Measurements from ENCODE around the gene MED20. TPM values are rescaled to one million over a fixed set of nuclear protein-coding genes. Genes with fewer than 3 reads are reported as not detected.
A peak's percentile ranks its signal among the peaks of the same experiment; 100 is the strongest.

Gene MED20
- total RNA-seq, 1 donor from 2014 or later: 34.8 TPM

- Mint-ChIP-seq H3K4me3 (no peak overlapping the region), H3K9me3 (no peaks in the 10 kb centered on the region), H3K27me3 (ENCODE audit: low read depth) (no peaks in the 10 kb centered on the region), H3K4me1 (no peaks in the 10 kb centered on the region), H3K36me3 (ENCODE audit: low read depth) (no peaks in the 10 kb centered on the region), H3K27ac (ENCODE audit: unreplicated experiment) (no peak overlapping the region)
- no peak for TF ChIP-seq CTCF (conservative IDR thresholded peaks at IDR 0.05)
- DNase-seq (ENCODE audit: low read depth, low spot score): no peak
Measured at GRCh38 chr6:41958022-41958856, 37.3 kb upstream of the MED20 start.

DNA sequence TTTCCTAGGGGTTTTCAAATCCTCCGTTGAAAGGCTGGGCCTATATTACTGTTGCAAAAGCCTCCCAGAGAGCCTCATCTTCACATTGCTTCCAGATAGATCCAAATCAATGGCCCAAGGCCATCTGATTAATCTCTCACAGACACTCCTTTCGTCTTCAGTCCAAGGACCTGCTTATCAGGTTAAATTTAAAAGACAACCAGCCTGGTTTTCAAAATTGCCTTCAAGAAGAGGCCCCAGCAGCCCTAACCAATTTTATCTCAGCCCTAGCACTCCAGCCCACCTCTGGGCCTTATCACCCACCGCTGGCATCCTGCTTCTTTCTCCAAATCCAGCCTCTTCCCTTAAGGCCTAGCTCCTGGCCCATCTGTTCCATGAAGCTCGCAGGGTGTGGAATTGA, 36.2 kb upstream of the MED20 start:
- no peak for TF ChIP-seq CTCF (conservative IDR thresholded peaks at IDR 0.05)
- Mint-ChIP-seq H3K27me3 (ENCODE audit: low read depth) (no peaks in the 10 kb centered on the region), H3K27ac (ENCODE audit: unreplicated experiment) (peak overlapping the region; percentile 78), H3K4me3 (no peak overlapping the region), H3K9me3 (no peaks in the 10 kb centered on the region), H3K36me3 (ENCODE audit: low read depth) (no peaks in the 10 kb centered on the region), H3K4me1 (no peaks in the 10 kb centered on the region)
- no peak for DNase-seq (ENCODE audit: low read depth, low spot score)

- Mint-ChIP-seq H3K36me3 (ENCODE audit: low read depth) (no peaks in the 10 kb centered on the region), H3K4me3 (no peak overlapping the region), H3K27ac (ENCODE audit: unreplicated experiment) (no peak overlapping the region), H3K27me3 (ENCODE audit: low read depth) (no peaks in the 10 kb centered on the region), H3K9me3 (no peaks in the 10 kb centered on the region), H3K4me1 (no peaks in the 10 kb centered on the region)
- no peak for TF ChIP-seq CTCF (conservative IDR thresholded peaks at IDR 0.05)
- no peak for DNase-seq (ENCODE audit: low read depth, low spot score)
Measured at GRCh38 chr6:41955412-41955811, 34.5 kb upstream of the MED20 start.

GRCh38 chr6:41954668-41955067, 33.7 kb upstream of the MED20 start:
- Mint-ChIP-seq H3K4me3 (no peak overlapping the region), H3K27me3 (ENCODE audit: low read depth) (no peaks in the 10 kb centered on the region), H3K27ac (ENCODE audit: unreplicated experiment) (no peak overlapping the region), H3K4me1 (no peaks in the 10 kb centered on the region), H3K36me3 (ENCODE audit: low read depth) (no peaks in the 10 kb centered on the region), H3K9me3 (no peaks in the 10 kb centered on the region)
- no peak for DNase-seq (ENCODE audit: low read depth, low spot score)
- TF ChIP-seq CTCF (conservative IDR thresholded peaks at IDR 0.05): no peak

GRCh38 chr6:41947581-41948220, 26.8 kb upstream of the MED20 start:
- peaks cover under 1% of the 10 kb centered on the region for H3K4me1 Mint-ChIP-seq
- H3K27me3 Mint-ChIP-seq (ENCODE audit: low read depth): peaks cover 7% of the 10 kb centered on the region
- no peak overlapping the region for H3K27ac Mint-ChIP-seq (ENCODE audit: unreplicated experiment)
- H3K9me3 Mint-ChIP-seq: no peaks in the 10 kb centered on the region
- no peak for DNase-seq (ENCODE audit: low read depth, low spot score)
- H3K36me3 Mint-ChIP-seq (ENCODE audit: low read depth): no peaks in the 10 kb centered on the region
- no peak overlapping the region for H3K4me3 Mint-ChIP-seq
- no peak for TF ChIP-seq CTCF (conservative IDR thresholded peaks at IDR 0.05)
